CD14-positive monocyte (primary cell): ENCODE measurements around the gene LPXN. TPM values are rescaled to one million over a fixed set of nuclear protein-coding genes. Genes with fewer than 3 reads are reported as not detected.
A peak's percentile ranks its signal among the peaks of the same experiment; 100 is the strongest.

ENCODE experiments used
- DNase-seq, 3 donors: peaks; one replicate each; pipeline ENCODE4 v3.0.0-alpha.2; 2011 to 2022
- H2AFZ ChIP-seq: 2 replicates; pipeline ENCODE4 v1.6.0; 2012; ENCODE audit warnings: mild to moderate bottlenecking, low read depth, low read length, inconsistent platforms; ENCODE audit not compliant: insufficient read depth, poor library complexity, severe bottlenecking
- H3K27ac ChIP-seq, 2 donors: 1 replicate in 1 of 2; 2 replicates in 1 of 2; pipeline ENCODE4 v1.5.1; 2012 to 2013; ENCODE audit warnings: low read length in 2 of 2, control low read depth in 1 of 2, inconsistent platforms in 1 of 2, low read depth in 1 of 2, mild to moderate bottlenecking in 1 of 2
- H3K27me3 ChIP-seq, 2 donors: one replicate each; pipeline versions ENCODE4 v1.6.0 to v1.6.1; 2011 to 2013; ENCODE audit warnings: low read length in 2 of 2; ENCODE audit not compliant: control insufficient read depth in 2 of 2, insufficient read depth in 2 of 2
- H3K36me3 ChIP-seq, 2 donors: replicated peaks in 1 of 2; 1 replicate in 1 of 2; 2 replicates in 1 of 2; pipeline versions ENCODE4 v1.5.1 to v1.6.1; 2012 to 2013; ENCODE audit warnings: low read length in 2 of 2, control low read depth in 1 of 2, inconsistent platforms in 1 of 2, mild to moderate bottlenecking in 1 of 2; ENCODE audit not compliant: insufficient read depth in 2 of 2, control insufficient read depth in 1 of 2
- H3K4me1 ChIP-seq, 2 donors: 1 replicate in 1 of 2; 2 replicates in 1 of 2; pipeline versions ENCODE4 v1.5.1 to v1.6.1; 2012 to 2013; ENCODE audit warnings: low read length in 2 of 2, control low read depth in 1 of 2, inconsistent platforms in 1 of 2, mild to moderate bottlenecking in 1 of 2, moderate library complexity in 1 of 2; ENCODE audit not compliant: insufficient read depth in 2 of 2, control insufficient read depth in 1 of 2
- H3K4me2 ChIP-seq: replicated peaks from 2 replicates; pipeline ENCODE3; 2012; ENCODE audit warnings: low read length, moderate library complexity, mild to moderate bottlenecking; ENCODE audit not compliant: poor library complexity, severe bottlenecking; ENCODE audit errors: extremely low read depth
- H3K4me3 ChIP-seq, 3 experiments: fragments of 200-600 bp in 1 of 3; sonication (generic) in 1 of 3; replicated peaks in 1 of 3; 1 replicate in 2 of 3; 2 replicates in 1 of 3; pipeline ENCODE4 v1.5.1; 2011 to 2013; ENCODE audit warnings: low read length in 3 of 3, mild to moderate bottlenecking in 3 of 3, control low read depth in 2 of 3, low read depth in 2 of 3, inconsistent platforms in 1 of 3, moderate library complexity in 1 of 3
- H3K79me2 ChIP-seq: 2 replicates; pipeline ENCODE4 v1.6.0; 2012; ENCODE audit warnings: mild to moderate bottlenecking, control low read depth, inconsistent platforms, low read length, moderate library complexity; ENCODE audit not compliant: insufficient read depth
- H3K9ac ChIP-seq: 2 replicates; pipeline ENCODE4 v1.6.0; 2017; ENCODE audit warnings: low read length, mild to moderate bottlenecking; ENCODE audit not compliant: insufficient read depth, poor library complexity, severe bottlenecking
- H3K9me3 ChIP-seq, 2 donors: replicated peaks in 1 of 2; 1 replicate in 1 of 2; 2 replicates in 1 of 2; pipeline versions ENCODE4 v1.5.1 to v1.6.1; 2012 to 2013; ENCODE audit warnings: low read length in 2 of 2, control low read depth in 1 of 2; ENCODE audit not compliant: control insufficient read depth in 1 of 2, insufficient read depth in 1 of 2
- H4K20me1 ChIP-seq: 2 replicates; pipeline ENCODE4 v1.6.0; 2012; ENCODE audit warnings: mild to moderate bottlenecking, low read length, control low read depth, moderate library complexity; ENCODE audit not compliant: insufficient read depth
- H3K27ac Mint-ChIP-seq, 7 donors: one replicate each; pipeline ENCODE4 v1.8.0; 2020; ENCODE audit warnings: mild to moderate bottlenecking in 7 of 7, mixed read lengths in 7 of 7, moderate library complexity in 6 of 7, inconsistent platforms in 2 of 7
- H3K27me3 Mint-ChIP-seq, 3 donors: one replicate each; pipeline ENCODE4 v1.8.0; 2021 to 2022; ENCODE audit warnings: low read depth in 3 of 3, mild to moderate bottlenecking in 3 of 3, mixed read lengths in 3 of 3, moderate library complexity in 3 of 3, inconsistent platforms in 1 of 3
- H3K36me3 Mint-ChIP-seq, 2 donors: one replicate each; pipeline ENCODE4 v1.8.0; 2020; ENCODE audit warnings: mixed read lengths in 2 of 2, inconsistent platforms in 1 of 2, mild to moderate bottlenecking in 1 of 2
- H3K4me1 Mint-ChIP-seq: one replicate; pipeline ENCODE4 v1.8.0; 2020; ENCODE audit warnings: mild to moderate bottlenecking, mixed read lengths
- H3K4me3 Mint-ChIP-seq, 2 donors: one replicate each; pipeline ENCODE4 v1.8.0; 2020; ENCODE audit warnings: mild to moderate bottlenecking in 2 of 2, mixed read lengths in 2 of 2, moderate library complexity in 1 of 2
- H3K9me3 Mint-ChIP-seq, 7 donors: one replicate each; pipeline ENCODE4 v1.8.0; 2020 to 2022; ENCODE audit warnings: mixed read lengths in 7 of 7, mild to moderate bottlenecking in 6 of 7, moderate library complexity in 6 of 7, inconsistent platforms in 2 of 7
- WGBS: methylation state at CpG from one replicate; pipeline ENCODE4 v1.1.5; 2013; ENCODE audit warnings: missing lambda C conversion rate; ENCODE audit not compliant: insufficient coverage; 5-methylcytosine and 5-hydroxymethylcytosine counted together
- intact Hi-C, 2 donors: fragments of 100-400 bp; cut with micrococcal nuclease; formaldehyde crosslinking; loops; one replicate each; pipeline versions ENCODE4 v1.15.0 to v1.15.1; 2023
- polyA plus RNA-seq, 3 donors: library from polyadenylated mRNA; depleted of rRNA in 1 of 3; unstranded in 2 of 3; stranded (reverse) in 1 of 3; fragments of 300-500 nt in 2 of 3; fragments of >200 nt in 1 of 3; fragmentation: Illumina TruSeq in 2 of 3; gene quantifications; 1 replicate in 2 of 3; 2 replicates in 1 of 3; pipeline ENCODE4 v1.2.3, GENCODE V29; 2012 to 2021
- TF ChIP-seq, protein P1 (sequence below): fragments of 200-600 bp; IDR thresholded peaks from one replicate; pipeline ENCODE4 v1.8.0; 2022; ENCODE audit warnings: antibody characterized with exemption, mild to moderate bottlenecking

The LPXN gene
- polyA plus RNA-seq, 3 donors = 81.3 to 133 (median 101) TPM

GRCh38 chr11:58597486-58598144, 22.0 kb upstream of the LPXN start:
- Mint-ChIP-seq H3K4me1 (peaks cover 8% of the 10 kb centered on the region), H3K36me3 (peaks cover 32 to 51% of the 10 kb centered on the region in 2 donors), H3K27me3 (no peaks in the 10 kb centered on the region), H3K27ac (no peak overlapping the region), H3K4me3 (no peak overlapping the region), H3K9me3 (no peaks in the 10 kb centered on the region)
- H2AFZ ChIP-seq = no peak overlapping the region
- TF ChIP-seq, protein P1, sequence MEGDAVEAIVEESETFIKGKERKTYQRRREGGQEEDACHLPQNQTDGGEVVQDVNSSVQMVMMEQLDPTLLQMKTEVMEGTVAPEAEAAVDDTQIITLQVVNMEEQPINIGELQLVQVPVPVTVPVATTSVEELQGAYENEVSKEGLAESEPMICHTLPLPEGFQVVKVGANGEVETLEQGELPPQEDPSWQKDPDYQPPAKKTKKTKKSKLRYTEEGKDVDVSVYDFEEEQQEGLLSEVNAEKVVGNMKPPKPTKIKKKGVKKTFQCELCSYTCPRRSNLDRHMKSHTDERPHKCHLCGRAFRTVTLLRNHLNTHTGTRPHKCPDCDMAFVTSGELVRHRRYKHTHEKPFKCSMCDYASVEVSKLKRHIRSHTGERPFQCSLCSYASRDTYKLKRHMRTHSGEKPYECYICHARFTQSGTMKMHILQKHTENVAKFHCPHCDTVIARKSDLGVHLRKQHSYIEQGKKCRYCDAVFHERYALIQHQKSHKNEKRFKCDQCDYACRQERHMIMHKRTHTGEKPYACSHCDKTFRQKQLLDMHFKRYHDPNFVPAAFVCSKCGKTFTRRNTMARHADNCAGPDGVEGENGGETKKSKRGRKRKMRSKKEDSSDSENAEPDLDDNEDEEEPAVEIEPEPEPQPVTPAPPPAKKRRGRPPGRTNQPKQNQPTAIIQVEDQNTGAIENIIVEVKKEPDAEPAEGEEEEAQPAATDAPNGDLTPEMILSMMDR = no peak
- peaks cover 10 to 75% of the 10 kb centered on the region in 2 donors for H3K36me3 ChIP-seq
- no peak overlapping the region for H3K9ac ChIP-seq
- no peak for DNase-seq
- peaks cover 99% of the 10 kb centered on the region for H4K20me1 ChIP-seq
- no peak overlapping the region for H3K4me2 ChIP-seq
- intact Hi-C loops = no loop called here
- WGBS = no CpG with 5 or more reads among the region's 3 CpGs
- no peaks in the 10 kb centered on the region for H3K27me3 ChIP-seq
- peak overlapping the region in 1 of 2 donors; percentile 21 for H3K27ac ChIP-seq
- peaks cover 100% of the 10 kb centered on the region for H3K79me2 ChIP-seq
- H3K4me1 ChIP-seq = no peaks in the 10 kb centered on the region
- no peaks in the 10 kb centered on the region for H3K9me3 ChIP-seq
- H3K4me3 ChIP-seq = no peak overlapping the region

DNA sequence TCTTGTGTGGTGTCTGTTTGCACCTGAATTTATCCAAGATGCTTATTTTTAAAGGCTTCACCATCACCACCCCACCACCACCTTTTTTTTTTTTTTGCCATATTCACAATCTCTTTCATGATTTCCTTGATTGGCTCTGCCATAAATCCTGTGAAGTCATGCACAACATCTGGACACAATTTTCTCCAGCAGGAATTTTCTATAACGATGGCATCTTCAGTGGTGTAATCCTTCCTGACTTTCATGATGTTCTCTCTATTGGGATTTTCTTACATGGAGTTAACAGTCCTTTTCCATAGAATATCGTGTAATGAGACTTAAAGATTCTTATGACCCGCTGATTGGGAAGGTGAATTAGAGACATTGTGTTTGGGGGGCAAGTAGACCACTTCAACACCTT, 21.0 kb upstream of the LPXN start:
- H3K27me3 Mint-ChIP-seq = no peaks in the 10 kb centered on the region
- H3K27me3 ChIP-seq = no peaks in the 10 kb centered on the region
- intact Hi-C loops = no loop called here
- no peak overlapping the region for H3K27ac ChIP-seq
- WGBS = no CpG with 5 or more reads among the region's 3 CpGs
- TF ChIP-seq, protein P1 = no peak
- H3K36me3 Mint-ChIP-seq = peaks cover 30 to 49% of the 10 kb centered on the region in 2 donors
- peaks cover 10 to 75% of the 10 kb centered on the region in 2 donors for H3K36me3 ChIP-seq
- peaks cover 99% of the 10 kb centered on the region for H4K20me1 ChIP-seq
- no peak overlapping the region for H2AFZ ChIP-seq
- H3K27ac Mint-ChIP-seq = no peak overlapping the region
- H3K4me2 ChIP-seq = no peak overlapping the region
- DNase-seq = no peak
- H3K9me3 Mint-ChIP-seq = no peaks in the 10 kb centered on the region
- H3K79me2 ChIP-seq = peaks cover 100% of the 10 kb centered on the region
- H3K9me3 ChIP-seq = no peaks in the 10 kb centered on the region
- no peak overlapping the region for H3K4me3 Mint-ChIP-seq
- H3K4me1 Mint-ChIP-seq = peaks cover 8% of the 10 kb centered on the region
- H3K9ac ChIP-seq = no peak overlapping the region
- no peak overlapping the region for H3K4me3 ChIP-seq
- no peaks in the 10 kb centered on the region for H3K4me1 ChIP-seq
